Kidney epithelial cell (primary cell): Measurements from ENCODE around the gene TSPO2. TPM values are rescaled to one million over a fixed set of nuclear protein-coding genes. Genes with fewer than 3 reads are reported as not detected.
A peak's percentile ranks its signal among the peaks of the same experiment; 100 is the strongest.

Experiments used
- DNase-seq: peaks from one replicate; pipeline ENCODE4 v3.0.0-alpha.2; 2010; ENCODE audit warnings: low read depth
- H3K27me3 ChIP-seq: 2 replicates; pipeline ENCODE4 v1.6.0; 2011; ENCODE audit warnings: low read length; ENCODE audit not compliant: control insufficient read depth, insufficient read depth
- H3K36me3 ChIP-seq: 2 replicates; pipeline ENCODE4 v1.5.1; 2011; ENCODE audit warnings: low read length; ENCODE audit not compliant: control insufficient read depth, insufficient read depth
- H3K4me3 ChIP-seq: 2 replicates; pipeline ENCODE4 v1.5.1; 2011; ENCODE audit warnings: low read depth, mild to moderate bottlenecking, control low read depth, low read length
- CTCF ChIP-seq: IDR thresholded peaks from 2 replicates; pipeline ENCODE4 v1.5.1; 2011; ENCODE audit warnings: mild to moderate bottlenecking, moderate library complexity, low read length, control low read depth, inconsistent platforms; ENCODE audit not compliant: insufficient read depth, poor library complexity, severe bottlenecking
- total RNA-seq: library from RNA; depleted of rRNA; stranded (reverse); fragments of >200 nt; gene quantifications from 2 replicates; pipeline ENCODE4 v1.2.3, GENCODE V29; 2015

TSPO2 gene
- total RNA-seq, 1 donor from 2014 or later: not detected

GRCh38 chr6:41037107-41037900, 5.0 kb upstream of the TSPO2 start:
- H3K27me3 ChIP-seq: no peaks in the 10 kb centered on the region
- DNase-seq: no peak
- no peak overlapping the region for H3K4me3 ChIP-seq
- no peak for TF ChIP-seq CTCF
- H3K36me3 ChIP-seq: no peaks in the 10 kb centered on the region

GRCh38 chr6:41038205-41038604, 4.1 kb upstream of the TSPO2 start:
- no peak for TF ChIP-seq CTCF
- Histone ChIP-seq H3K4me3 (peak overlapping the region; percentile 31), H3K27me3 (no peaks in the 10 kb centered on the region), H3K36me3 (no peaks in the 10 kb centered on the region)
- no peak for DNase-seq

GRCh38 chr6:41039060-41039998, 2.9 kb upstream of the TSPO2 start, which contains the start of gene UNC5CL:
UNC5CL (minus strand) TSS chr6:41039221; CDS start chr6:41035074, 4,147 bp downstream.
- no peak for DNase-seq
- peak within 1 kb of the TSS; percentile 31 for H3K4me3 ChIP-seq
- no peaks in the 10 kb centered on the region for H3K36me3 ChIP-seq
- peak; percentile 77 for TF ChIP-seq CTCF
- H3K27me3 ChIP-seq: no peaks in the 10 kb centered on the region

- no peak overlapping the region for H3K4me3 ChIP-seq
- no peaks in the 10 kb centered on the region for H3K36me3 ChIP-seq
- DNase-seq: peak; percentile 82
- no peak for TF ChIP-seq CTCF
- H3K27me3 ChIP-seq: no peaks in the 10 kb centered on the region
These were observed 1.9 kb upstream of the TSPO2 start for GRCh38 chr6:41040101-41040939.

- no peak for DNase-seq
- no peak for TF ChIP-seq CTCF
- Histone ChIP-seq H3K27me3 (no peaks in the 10 kb centered on the region), H3K4me3 (no peak overlapping the region), H3K36me3 (no peaks in the 10 kb centered on the region)
These were observed 1.2 kb upstream of the TSPO2 start for GRCh38 chr6:41040940-41041536.
